Measurements from ENCODE around the gene PAX3.

Gene PAX3

DNA sequence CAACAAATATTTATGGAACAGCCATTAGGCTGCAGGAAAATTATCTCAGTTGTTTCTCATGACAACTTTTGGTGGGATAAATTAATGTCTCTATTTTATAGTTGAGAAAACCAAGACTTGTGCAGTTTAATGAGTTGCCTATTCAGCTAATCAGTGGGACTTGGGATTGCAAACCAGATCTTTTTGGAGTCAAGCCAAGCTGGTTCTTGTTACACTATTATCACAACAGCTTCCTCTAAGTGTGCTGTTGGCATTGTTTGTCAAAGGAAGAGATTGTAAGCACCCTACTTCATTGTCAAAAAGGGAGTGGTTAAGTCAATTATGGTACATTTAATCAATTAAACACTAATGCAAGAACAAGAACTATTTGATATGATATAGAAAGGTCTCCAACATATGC is 119.2 kb downstream of the PAX3 start:
- TF ChIP-seq, protein P1, sequence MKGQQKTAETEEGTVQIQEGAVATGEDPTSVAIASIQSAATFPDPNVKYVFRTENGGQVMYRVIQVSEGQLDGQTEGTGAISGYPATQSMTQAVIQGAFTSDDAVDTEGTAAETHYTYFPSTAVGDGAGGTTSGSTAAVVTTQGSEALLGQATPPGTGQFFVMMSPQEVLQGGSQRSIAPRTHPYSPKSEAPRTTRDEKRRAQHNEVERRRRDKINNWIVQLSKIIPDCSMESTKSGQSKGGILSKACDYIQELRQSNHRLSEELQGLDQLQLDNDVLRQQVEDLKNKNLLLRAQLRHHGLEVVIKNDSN (IDR thresholded peaks at IDR 0.05): no peak
- TF ChIP-seq CREB1 (IDR thresholded peaks at IDR 0.05; ENCODE audit: low read depth) (no peak), EGR1 (IDR thresholded peaks at IDR 0.05) (no peak), TAF1 (IDR thresholded peaks at IDR 0.05; ENCODE audit: low read depth) (no peak), TEAD4 (IDR thresholded peaks at IDR 0.05) (no peak), CEBPB (IDR thresholded peaks at IDR 0.05) (no peak), TCF12 (IDR thresholded peaks at IDR 0.05; ENCODE audit: low read depth) (no peak), EP300 (IDR thresholded peaks at IDR 0.05; ENCODE audit: borderline replicate concordance) (no peak), YY1 (IDR thresholded peaks at IDR 0.05; ENCODE audit: low read depth) (no peak), ZBTB7A (IDR thresholded peaks at IDR 0.05; ENCODE audit: low read depth) (no peak), NFIC (IDR thresholded peaks at IDR 0.05) (no peak), RAD21 (IDR thresholded peaks at IDR 0.05; ENCODE audit: low read depth) (no peak), FOXM1 (IDR thresholded peaks at IDR 0.05; ENCODE audit: borderline replicate concordance, low read depth) (no peak)
- TF ChIP-seq, protein P2, sequence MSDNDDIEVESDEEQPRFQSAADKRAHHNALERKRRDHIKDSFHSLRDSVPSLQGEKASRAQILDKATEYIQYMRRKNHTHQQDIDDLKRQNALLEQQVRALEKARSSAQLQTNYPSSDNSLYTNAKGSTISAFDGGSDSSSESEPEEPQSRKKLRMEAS (IDR thresholded peaks at IDR 0.05): no peak
- TF ChIP-seq, protein P3, sequence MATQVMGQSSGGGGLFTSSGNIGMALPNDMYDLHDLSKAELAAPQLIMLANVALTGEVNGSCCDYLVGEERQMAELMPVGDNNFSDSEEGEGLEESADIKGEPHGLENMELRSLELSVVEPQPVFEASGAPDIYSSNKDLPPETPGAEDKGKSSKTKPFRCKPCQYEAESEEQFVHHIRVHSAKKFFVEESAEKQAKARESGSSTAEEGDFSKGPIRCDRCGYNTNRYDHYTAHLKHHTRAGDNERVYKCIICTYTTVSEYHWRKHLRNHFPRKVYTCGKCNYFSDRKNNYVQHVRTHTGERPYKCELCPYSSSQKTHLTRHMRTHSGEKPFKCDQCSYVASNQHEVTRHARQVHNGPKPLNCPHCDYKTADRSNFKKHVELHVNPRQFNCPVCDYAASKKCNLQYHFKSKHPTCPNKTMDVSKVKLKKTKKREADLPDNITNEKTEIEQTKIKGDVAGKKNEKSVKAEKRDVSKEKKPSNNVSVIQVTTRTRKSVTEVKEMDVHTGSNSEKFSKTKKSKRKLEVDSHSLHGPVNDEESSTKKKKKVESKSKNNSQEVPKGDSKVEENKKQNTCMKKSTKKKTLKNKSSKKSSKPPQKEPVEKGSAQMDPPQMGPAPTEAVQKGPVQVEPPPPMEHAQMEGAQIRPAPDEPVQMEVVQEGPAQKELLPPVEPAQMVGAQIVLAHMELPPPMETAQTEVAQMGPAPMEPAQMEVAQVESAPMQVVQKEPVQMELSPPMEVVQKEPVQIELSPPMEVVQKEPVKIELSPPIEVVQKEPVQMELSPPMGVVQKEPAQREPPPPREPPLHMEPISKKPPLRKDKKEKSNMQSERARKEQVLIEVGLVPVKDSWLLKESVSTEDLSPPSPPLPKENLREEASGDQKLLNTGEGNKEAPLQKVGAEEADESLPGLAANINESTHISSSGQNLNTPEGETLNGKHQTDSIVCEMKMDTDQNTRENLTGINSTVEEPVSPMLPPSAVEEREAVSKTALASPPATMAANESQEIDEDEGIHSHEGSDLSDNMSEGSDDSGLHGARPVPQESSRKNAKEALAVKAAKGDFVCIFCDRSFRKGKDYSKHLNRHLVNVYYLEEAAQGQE (IDR thresholded peaks at IDR 0.05; ENCODE audit: low read depth): no peak

- TF ChIP-seq, protein P2 (IDR thresholded peaks at IDR 0.05): no peak
- TF ChIP-seq TCF12 (IDR thresholded peaks at IDR 0.05; ENCODE audit: low read depth): no peak
- no peak for TF ChIP-seq EGR1 (IDR thresholded peaks at IDR 0.05)
- TF ChIP-seq CREB1 (IDR thresholded peaks at IDR 0.05; ENCODE audit: low read depth): no peak
- TF ChIP-seq YY1 (IDR thresholded peaks at IDR 0.05; ENCODE audit: low read depth): no peak
- TF ChIP-seq, protein P3 (IDR thresholded peaks at IDR 0.05; ENCODE audit: low read depth): no peak
- TF ChIP-seq FOXM1 (IDR thresholded peaks at IDR 0.05; ENCODE audit: borderline replicate concordance, low read depth): no peak
- no peak for TF ChIP-seq NFIC (IDR thresholded peaks at IDR 0.05)
- TF ChIP-seq TAF1 (IDR thresholded peaks at IDR 0.05; ENCODE audit: low read depth): no peak
- no peak for TF ChIP-seq ZBTB7A (IDR thresholded peaks at IDR 0.05; ENCODE audit: low read depth)
- TF ChIP-seq RAD21 (IDR thresholded peaks at IDR 0.05; ENCODE audit: low read depth): no peak
- no peak for TF ChIP-seq CEBPB (IDR thresholded peaks at IDR 0.05)
- TF ChIP-seq, protein P1 (IDR thresholded peaks at IDR 0.05): no peak
- TF ChIP-seq EP300 (IDR thresholded peaks at IDR 0.05; ENCODE audit: borderline replicate concordance): no peak
- TF ChIP-seq TEAD4 (IDR thresholded peaks at IDR 0.05): no peak
Measured at GRCh38 chr2:222178450-222178849, 120.3 kb downstream of the PAX3 start.

- no peak for TF ChIP-seq EP300 (IDR thresholded peaks at IDR 0.05; ENCODE audit: borderline replicate concordance)
- TF ChIP-seq, protein P1 (IDR thresholded peaks at IDR 0.05): no peak
- TF ChIP-seq TEAD4 (IDR thresholded peaks at IDR 0.05): no peak
- no peak for TF ChIP-seq CEBPB (IDR thresholded peaks at IDR 0.05)
- TF ChIP-seq ZBTB7A (IDR thresholded peaks at IDR 0.05; ENCODE audit: low read depth): no peak
- TF ChIP-seq NFIC (IDR thresholded peaks at IDR 0.05): no peak
- no peak for TF ChIP-seq EGR1 (IDR thresholded peaks at IDR 0.05)
- no peak for TF ChIP-seq TCF12 (IDR thresholded peaks at IDR 0.05; ENCODE audit: low read depth)
- TF ChIP-seq YY1 (IDR thresholded peaks at IDR 0.05; ENCODE audit: low read depth): no peak
- TF ChIP-seq, protein P3 (IDR thresholded peaks at IDR 0.05; ENCODE audit: low read depth): no peak
- no peak for TF ChIP-seq CREB1 (IDR thresholded peaks at IDR 0.05; ENCODE audit: low read depth)
- TF ChIP-seq FOXM1 (IDR thresholded peaks at IDR 0.05; ENCODE audit: borderline replicate concordance, low read depth): no peak
- TF ChIP-seq, protein P2 (IDR thresholded peaks at IDR 0.05): no peak
- no peak for TF ChIP-seq TAF1 (IDR thresholded peaks at IDR 0.05; ENCODE audit: low read depth)
- no peak for TF ChIP-seq RAD21 (IDR thresholded peaks at IDR 0.05; ENCODE audit: low read depth)
Measured at GRCh38 chr2:222176890-222177289, 121.9 kb downstream of the PAX3 start.
